Tracheal epithelial cell (primary cell): ENCODE measurements around the gene LURAP1L. TPM values are rescaled to one million over a fixed set of nuclear protein-coding genes. Genes with fewer than 3 reads are reported as not detected.

Experiments used
- total RNA-seq: library from RNA; depleted of rRNA; stranded (reverse); fragments of >200 nt; gene quantifications from 2 replicates; pipeline ENCODE4 v1.2.1, GENCODE V29; 2014

Gene LURAP1L
- total RNA-seq = 22.4 and 29.2 TPM in 2 replicates

GRCh38 chr9:12774861-12775678, at the start of gene LURAP1L:
Gene LURAP1L, plus strand, starts transcription at chr9:12775020. Its CDS starts 696 bp downstream, at chr9:12775716.

Other genes starting within 250 kb of the LURAP1L start
- gene TYRP1, start 81.6 kb upstream of the LURAP1L start, total RNA-seq = not detected in 2 replicates